Pancreas (tissue), 10 donors: ENCODE results near the gene KDM8. TPM values are rescaled to one million over a fixed set of nuclear protein-coding genes. Genes with fewer than 3 reads are reported as not detected.

Experiments
- ATAC-seq, 4 donors: fragments of 200-7000 bp; cut with Tn5 transposase; one replicate each; pipeline versions ENCODE4 v1.8.0 to v1.9.1; 2020; ENCODE audit warnings: mild to moderate bottlenecking in 4 of 4, moderate library complexity in 4 of 4
- DNase-seq, 6 donors: peaks; one replicate each; pipeline ENCODE4 v3.0.0-alpha.2; 2020
- FAIRE-seq: peaks from 2 replicates; lab custom pipeline; 2012; peaks lifted over from hg19 to GRCh38; lab: Jason Lieb, UNC
- H3K27ac ChIP-seq, 4 donors: fragments of 200-600 bp; sonication (generic); 1 replicate in 3 of 4; 2 replicates in 1 of 4; pipeline versions ENCODE4 v1.5.0 to v1.8.0; 2020
- H3K27me3 ChIP-seq, 4 donors: fragments of 200-600 bp; one replicate each; pipeline ENCODE4 v1.8.0; 2021
- H3K36me3 ChIP-seq, 3 donors: fragments of 200-600 bp; sonication (generic) in 1 of 3; one replicate each; pipeline versions ENCODE4 v1.5.0 to v1.8.0; 2020 to 2021
- H3K4me1 ChIP-seq, 3 donors: fragments of 200-600 bp; one replicate each; pipeline ENCODE4 v1.8.0; 2021
- H3K4me3 ChIP-seq, 4 donors: fragments of 200-600 bp; sonication (generic) in 2 of 4; one replicate each; pipeline versions ENCODE4 v1.5.0 to v1.8.0; 2020 to 2021
- H3K9me3 ChIP-seq, 4 donors: fragments of 200-600 bp; one replicate each; pipeline ENCODE4 v1.8.0; 2021
- CTCF ChIP-seq, 4 donors: fragments of 200-600 bp; sonication (generic) in 3 of 4; IDR thresholded peaks; one replicate each; pipeline versions ENCODE4 v1.5.0 to v1.8.0; 2021; ENCODE audit warnings: antibody characterized with exemption in 4 of 4
- WGBS, 2 donors: extraction: QIAGEN DNeasy Blood & Tissue Kit; methylation state at CpG; one replicate each; pipeline ENCODE4 v1.1.7; 2013; 5-methylcytosine and 5-hydroxymethylcytosine counted together
- intact Hi-C, 3 donors: fragments of 100-400 bp; cut with DNase I; formaldehyde crosslinking; loops; one replicate each; pipeline versions ENCODE4 v1.11.1 to v1.14.2; 2022
- polyA plus RNA-seq, 2 donors: library from polyadenylated mRNA; stranded (reverse); fragments of 200-250 nt; gene quantifications; one replicate each; pipeline ENCODE4 v1.2.3, GENCODE V29; 2013
- total RNA-seq, 6 donors: library from RNA; stranded (reverse); fragmentation: NEBNext Ultra II Directional in 4 of 6; extraction: Animal tissue kit (Norgen Biotek cat#: 25700) in 4 of 6; gene quantifications; one replicate each; pipeline versions ENCODE4 v1.2.1 to v1.2.4, GENCODE V29; 2021 to 2023
- donor health status: healthy with polysubstance abuse.
- donor health status: DM: no; HTN: no; CAD: no; lungs with moderate emphysema.
- donor health status: DM: no; HTN: no; CAD: no.
- donor health status: control.
- donor health status: control.
- donor health status: Bipolar disorder and iron deficiency.
- donor health status: DM: yes; HTN: yes; CAD: no.
- donor health status: DM: no; HTN: no; CAD: no.
- donor health status: DM: no; HTN: no; CAD: no.
- donor health status: DM: yes; HTN: yes; CAD: no.

Gene KDM8
- total and polyA plus RNA-seq, 8 donors, result 4.7 to 17.7 (median 6.8) TPM

GRCh38 chr16:27209591-27209990 is 6.3 kb downstream of the KDM8 start:
- H3K4me3 ChIP-seq, result no peak overlapping the region
- WGBS, 2 donors, result 50 to 56% methylated on average over 8 of the region's 8 CpGs
- no peaks in the 10 kb centered on the region for H3K27me3 ChIP-seq
- intact Hi-C loops, result no loop called here
- FAIRE-seq, result no peak
- DNase-seq, result no peak
- H3K4me1 ChIP-seq, result peaks cover 66 to 86% (median 73%) of the 10 kb centered on the region in 3 donors
- H3K36me3 ChIP-seq, result no peaks in the 10 kb centered on the region
- peak overlapping the region; percentile 74 to 86 (median 82) for H3K27ac ChIP-seq
- no peak for ATAC-seq
- TF ChIP-seq CTCF (IDR thresholded peaks at IDR 0.05), result no peak
- no peaks in the 10 kb centered on the region for H3K9me3 ChIP-seq

- no peaks in the 10 kb centered on the region for H3K9me3 ChIP-seq
- H3K4me3 ChIP-seq, result no peak overlapping the region
- H3K4me1 ChIP-seq, result peaks cover 71 to 86% (median 74%) of the 10 kb centered on the region in 3 donors
- no peak for TF ChIP-seq CTCF (IDR thresholded peaks at IDR 0.05)
- DNase-seq (no peak), ATAC-seq (no peak), FAIRE-seq (no peak)
- H3K27ac ChIP-seq, result peak overlapping the region in 3 of 4 donors; percentile 77 to 86 (median 86)
- no peaks in the 10 kb centered on the region for H3K27me3 ChIP-seq
- H3K36me3 ChIP-seq, result no peaks in the 10 kb centered on the region
- 87 to 91% methylated on average over 17 of the region's 17 CpGs for WGBS, 2 donors
- intact Hi-C loops, result no loop called here
Measured at GRCh38 chr16:27210174-27210573, 6.8 kb downstream of the KDM8 start.

GRCh38 chr16:27211026-27211425 is 7.7 kb downstream of the KDM8 start:
- no peak overlapping the region for H3K4me3 ChIP-seq
- H3K27me3 ChIP-seq, result no peaks in the 10 kb centered on the region
- DNase-seq, result no peak
- ATAC-seq, result no peak
- no peaks in the 10 kb centered on the region for H3K9me3 ChIP-seq
- peaks cover 71 to 82% (median 75%) of the 10 kb centered on the region in 3 donors for H3K4me1 ChIP-seq
- no peak for FAIRE-seq
- peak overlapping the region; percentile 58 to 86 (median 82) for H3K27ac ChIP-seq
- WGBS, 2 donors, result 75 to 80% methylated on average over 10 of the region's 10 CpGs
- intact Hi-C loops, result no loop called here
- no peak for TF ChIP-seq CTCF (IDR thresholded peaks at IDR 0.05)
- no peaks in the 10 kb centered on the region for H3K36me3 ChIP-seq

- Histone ChIP-seq H3K4me1 (peaks cover 48 to 55% (median 54%) of the 10 kb centered on the region in 3 donors), H3K27ac (peak overlapping the region; percentile 40 to 73 (median 54)), H3K36me3 (peaks cover 0 to 3% (median 0%) of the 10 kb centered on the region in 3 donors), H3K27me3 (no peaks in the 10 kb centered on the region), H3K9me3 (no peaks in the 10 kb centered on the region), H3K4me3 (no peak overlapping the region)
- WGBS, 2 donors, result 18 to 20% methylated on average over 19 of the region's 19 CpGs
- intact Hi-C loops, result no loop called here
- TF ChIP-seq CTCF (IDR thresholded peaks at IDR 0.05), result no peak
- FAIRE-seq (no peak), ATAC-seq (peak; percentile 69 to 83 (median 82)), DNase-seq (peak in 5 of 6 donors; percentile 80 to 84 (median 82))
Measured at GRCh38 chr16:27214084-27214961, 11.0 kb downstream of the KDM8 start.
